Stimulated activated CD8-positive, alpha-beta memory T cell treated with anti-CD3 and anti-CD28 coated beads, Interleukin-7, amount 100 ng/mL, for 1 hour (primary cell): ENCODE data around the gene FEM1A.
"Not testable (repeated sequence)": the region's sequence is repeated elsewhere in the genome, so short reads cannot be mapped to it uniquely, and the experiment has no call there.

Experiments used
- DNase-seq, 2 donors: peaks; one replicate each; pipeline ENCODE4 v3.0.0-alpha.2; 2020; ENCODE audit warnings: low read depth in 2 of 2

FEM1A gene

GRCh38 chr19:4791183-4792018, at the start of gene FEM1A:
Gene FEM1A (plus strand): TSS chr19:4791734. CDS start chr19:4791855, 121 bp downstream.
- peak; percentile 93 to 95 for DNase-seq

- DNase-seq: no peak
Observed at GRCh38 chr19:4742723-4743646, 48.5 kb upstream of the FEM1A start.

GRCh38 chr19:4744451-4745174, 46.9 kb upstream of the FEM1A start:
- no peak for DNase-seq

GRCh38 chr19:4745175-4745574, 46.4 kb upstream of the FEM1A start:
- DNase-seq: not testable (repeated sequence)

- no peak for DNase-seq
Observed at GRCh38 chr19:4745986-4746385, 45.5 kb upstream of the FEM1A start.

GRCh38 chr19:4748185-4748584, 43.3 kb upstream of the FEM1A start:
- no peak for DNase-seq

GRCh38 chr19:4748589-4748988, 42.9 kb upstream of the FEM1A start:
- DNase-seq: no peak

GRCh38 chr19:4749870-4750590, 41.5 kb upstream of the FEM1A start:
- DNase-seq: no peak

GRCh38 chr19:4754248-4754647, 37.3 kb upstream of the FEM1A start:
- DNase-seq: no peak

- DNase-seq: no peak
Observed at GRCh38 chr19:4755459-4755858, 36.1 kb upstream of the FEM1A start.

GRCh38 chr19:4758082-4758481, 33.5 kb upstream of the FEM1A start:
- no peak for DNase-seq

GRCh38 chr19:4758659-4759058, 32.9 kb upstream of the FEM1A start:
- no peak for DNase-seq

- DNase-seq: peak; percentile 15 to 34
Observed at GRCh38 chr19:4759388-4760284, 31.9 kb upstream of the FEM1A start.

GRCh38 chr19:4760285-4760650, 31.3 kb upstream of the FEM1A start:
- no peak for DNase-seq

GRCh38 chr19:4763021-4763420, 28.5 kb upstream of the FEM1A start:
- no peak for DNase-seq

GRCh38 chr19:4764393-4764660, 27.2 kb upstream of the FEM1A start:
- DNase-seq: no peak

GRCh38 chr19:4768934-4769777, 22.4 kb upstream of the FEM1A start:
- peak; percentile 49 to 59 for DNase-seq

GRCh38 chr19:4772566-4772965, 19.0 kb upstream of the FEM1A start:
- no peak for DNase-seq

GRCh38 chr19:4773047-4773640, 18.4 kb upstream of the FEM1A start:
- no peak for DNase-seq
